22Rv1 (cell line): Measurements from ENCODE around the gene POU2F3.

ENCODE experiments used
- H3K27ac ChIP-seq: fragments of 450-650 bp; 2 replicates; pipeline ENCODE4 v1.5.1; 2017
- CTCF ChIP-seq: fragments of 450-650 bp; IDR thresholded peaks from 2 replicates; pipeline ENCODE4 v1.5.1; 2017; ENCODE audit warnings: mild to moderate bottlenecking
- ZFX ChIP-seq: fragments of 450-650 bp; IDR thresholded peaks from 2 replicates; pipeline ENCODE4 v1.6.1; 2017; ENCODE audit warnings: antibody characterized with exemption, borderline replicate concordance

Gene POU2F3

GRCh38 chr11:120239713-120240640, at the start of gene POU2F3:
Gene POU2F3 (plus strand): TSS chr11:120240140. CDS start chr11:120240344, 204 bp downstream.
- no peak for TF ChIP-seq ZFX
- TF ChIP-seq CTCF = peak; percentile 42

GRCh38 chr11:120191058-120191457, 48.9 kb upstream of the POU2F3 start:
- H3K27ac ChIP-seq = no peak overlapping the region
- TF ChIP-seq CTCF (no peak), ZFX (no peak)

More at GRCh38 chr11:120239713-120240640, at the start of gene POU2F3:
- no peak within 1 kb of the TSS for H3K27ac ChIP-seq

- H3K27ac ChIP-seq = no peak overlapping the region
- TF ChIP-seq ZFX = no peak
- TF ChIP-seq CTCF = no peak
Observed at GRCh38 chr11:120192831-120193625, 46.9 kb upstream of the POU2F3 start.

- no peak for TF ChIP-seq CTCF
- TF ChIP-seq ZFX = no peak
- H3K27ac ChIP-seq = no peak overlapping the region
Observed at GRCh38 chr11:120194166-120194565, 45.8 kb upstream of the POU2F3 start.

- no peak overlapping the region for H3K27ac ChIP-seq
- no peak for TF ChIP-seq CTCF
- TF ChIP-seq ZFX = no peak
Observed at GRCh38 chr11:120195601-120196320, 44.2 kb upstream of the POU2F3 start.

- no peak for TF ChIP-seq CTCF
- no peak overlapping the region for H3K27ac ChIP-seq
Observed at GRCh38 chr11:120196826-120197225, 43.1 kb upstream of the POU2F3 start.
